PC-9 (cell line): Measurements from ENCODE around the gene CHCT1.

Experiments
- EZH2 ChIP-seq: fragments of 200-600 bp; sonication (generic); IDR thresholded peaks from 2 replicates; pipeline ENCODE4 v1.8.0; 2017; ENCODE audit warnings: antibody characterized with exemption, low read depth
- TF ChIP-seq, protein P1 (sequence below): fragments of 200-600 bp; sonication (generic); conservative IDR thresholded peaks from 2 replicates; pipeline ENCODE4 v1.6.1; 2017; ENCODE audit warnings: mixed run types, antibody characterized with exemption, mild to moderate bottlenecking, moderate library complexity

DNA sequence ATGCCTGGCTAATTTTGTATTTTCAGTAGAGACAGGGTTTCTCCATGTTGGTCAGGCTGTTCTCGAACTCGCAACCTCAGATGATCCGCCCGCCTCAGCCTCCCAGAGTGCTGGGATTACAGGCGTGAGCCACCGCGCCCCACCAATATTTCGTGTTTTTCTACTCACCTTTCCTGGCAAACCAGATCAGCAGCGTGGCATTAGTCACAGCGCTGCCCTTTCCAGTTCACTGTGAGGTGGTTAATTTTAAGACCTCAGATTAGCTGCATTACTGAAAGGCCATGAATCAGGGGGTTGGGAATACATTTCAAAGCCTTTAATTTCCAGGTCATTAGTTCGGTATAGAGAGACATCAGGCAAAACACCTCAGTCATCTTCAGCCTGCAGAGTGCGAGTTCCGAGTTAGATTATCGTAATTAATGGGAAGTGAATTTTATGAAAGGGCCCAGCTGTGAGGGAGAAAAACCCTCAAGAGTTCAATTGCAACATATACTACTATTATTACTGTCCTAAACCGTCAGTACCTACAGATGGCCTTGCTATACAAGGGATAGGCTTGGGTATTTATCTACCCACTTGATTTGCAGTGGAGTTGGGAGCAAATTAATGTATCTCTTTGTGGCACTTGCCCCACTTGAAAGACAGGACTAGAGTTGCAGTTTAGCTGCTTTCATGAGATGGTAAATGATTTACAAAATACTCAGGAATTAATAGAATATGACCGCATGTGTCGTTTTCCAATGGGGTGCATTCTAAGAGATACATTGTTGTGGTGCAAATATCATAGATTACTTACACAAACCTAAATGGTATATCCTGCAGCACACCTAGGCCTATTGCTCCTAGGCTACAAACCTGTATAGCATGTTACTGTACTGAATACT is 28.2 kb upstream of the CHCT1 start:
- TF ChIP-seq, protein P1, sequence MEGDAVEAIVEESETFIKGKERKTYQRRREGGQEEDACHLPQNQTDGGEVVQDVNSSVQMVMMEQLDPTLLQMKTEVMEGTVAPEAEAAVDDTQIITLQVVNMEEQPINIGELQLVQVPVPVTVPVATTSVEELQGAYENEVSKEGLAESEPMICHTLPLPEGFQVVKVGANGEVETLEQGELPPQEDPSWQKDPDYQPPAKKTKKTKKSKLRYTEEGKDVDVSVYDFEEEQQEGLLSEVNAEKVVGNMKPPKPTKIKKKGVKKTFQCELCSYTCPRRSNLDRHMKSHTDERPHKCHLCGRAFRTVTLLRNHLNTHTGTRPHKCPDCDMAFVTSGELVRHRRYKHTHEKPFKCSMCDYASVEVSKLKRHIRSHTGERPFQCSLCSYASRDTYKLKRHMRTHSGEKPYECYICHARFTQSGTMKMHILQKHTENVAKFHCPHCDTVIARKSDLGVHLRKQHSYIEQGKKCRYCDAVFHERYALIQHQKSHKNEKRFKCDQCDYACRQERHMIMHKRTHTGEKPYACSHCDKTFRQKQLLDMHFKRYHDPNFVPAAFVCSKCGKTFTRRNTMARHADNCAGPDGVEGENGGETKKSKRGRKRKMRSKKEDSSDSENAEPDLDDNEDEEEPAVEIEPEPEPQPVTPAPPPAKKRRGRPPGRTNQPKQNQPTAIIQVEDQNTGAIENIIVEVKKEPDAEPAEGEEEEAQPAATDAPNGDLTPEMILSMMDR, result no peak
- no peak for TF ChIP-seq EZH2
